GM12892 (cell line): Measurements from ENCODE around the gene MAP4K4.

ENCODE experiments used
- POLR2A ChIP-seq: IDR thresholded peaks from 2 replicates; pipeline ENCODE4 v1.6.1; 2011; ENCODE audit warnings: low read depth, low read length, control low read depth
- POLR2AphosphoS5 ChIP-seq: IDR thresholded peaks from 2 replicates; pipeline ENCODE4 v1.6.1; 2011; ENCODE audit warnings: low read depth, low read length, control low read depth

- TF ChIP-seq POLR2A = no peak
- no peak for TF ChIP-seq POLR2AphosphoS5
Observed at GRCh38 chr2:101805152-101806088, 107.9 kb downstream of the MAP4K4 start.
